BLaER1 treated with 17β-estradiol and CSF1 and Interleukin-3, amounts not matched to agents 10 nM and 100 nM (cell line): ENCODE data around the gene FUT4.

Experiments
- H3K27ac ChIP-seq, 11 experiments: shearing (Covaris generic); formaldehyde crosslinking; 2 replicates each; pipeline ENCODE4 v1.8.1; 2022
- H3K27me3 ChIP-seq, 11 experiments: shearing (Covaris generic); formaldehyde crosslinking; 2 replicates each; pipeline ENCODE4 v1.8.1; 2022
- H3K36me3 ChIP-seq, 11 experiments: shearing (Covaris generic); formaldehyde crosslinking; 2 replicates each; pipeline ENCODE4 v1.8.1; 2022
- H3K4me1 ChIP-seq, 10 experiments: shearing (Covaris generic); formaldehyde crosslinking; 2 replicates each; pipeline ENCODE4 v1.8.1; 2022
- H3K4me2 ChIP-seq, 11 experiments: shearing (Covaris generic); formaldehyde crosslinking; 2 replicates each; pipeline ENCODE4 v1.8.1; 2022
- H3K4me3 ChIP-seq, 10 experiments: shearing (Covaris generic); formaldehyde crosslinking; 2 replicates each; pipeline ENCODE4 v1.8.1; 2022
- H3K9ac ChIP-seq, 11 experiments: shearing (Covaris generic); formaldehyde crosslinking; 2 replicates each; pipeline ENCODE4 v1.8.1; 2022
- H3K9me3 ChIP-seq, 11 experiments: shearing (Covaris generic); formaldehyde crosslinking; replicated peaks in 1 of 11; 2 replicates each; pipeline ENCODE4 v1.8.1; 2022
- H4K20me1 ChIP-seq, 11 experiments: shearing (Covaris generic); formaldehyde crosslinking; 2 replicates each; pipeline ENCODE4 v1.8.1; 2022
- Cebpa-rat ChIP-seq, 11 experiments: shearing (Covaris generic); IDR thresholded peaks; 2 replicates each; pipeline ENCODE4 v1.8.1; 2022

The FUT4 gene

DNA sequence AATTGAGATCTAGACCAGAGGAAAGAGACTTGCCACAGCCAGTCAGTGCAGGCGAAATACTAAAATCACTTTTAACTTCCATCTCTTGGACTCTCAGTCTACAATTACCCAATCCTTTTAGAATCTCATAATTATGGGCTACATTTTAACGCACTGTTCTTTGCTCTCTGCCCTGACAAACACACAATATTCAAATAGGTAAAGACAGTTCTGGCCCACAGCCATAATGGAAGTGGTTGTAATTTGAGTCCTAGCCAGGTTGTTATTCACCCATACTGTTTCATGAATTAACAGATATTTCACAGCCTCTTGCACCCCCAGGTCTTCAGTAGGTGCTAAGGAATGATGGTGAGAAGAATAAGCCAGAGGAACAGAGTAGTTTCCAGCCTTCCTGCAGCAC is 30.6 kb upstream of the FUT4 start:
- TF ChIP-seq Cebpa-rat (IDR thresholded peaks at IDR 0.05) = no peak
- peaks cover 0 to 17% (median 10%) of the 10 kb centered on the region in 10 experiments; a peak in 15 of 20 replicates for H3K4me1 ChIP-seq
- no peaks in the 10 kb centered on the region; a peak in 1 of 22 replicates for H3K9me3 ChIP-seq
- H3K4me2 ChIP-seq = peak overlapping the region; percentile 83 to 96 (median 88); a peak in 18 of 22 replicates
- H3K4me3 ChIP-seq = no peak overlapping the region
- H3K9ac ChIP-seq = no peak overlapping the region
- no peaks in the 10 kb centered on the region for H4K20me1 ChIP-seq
- peaks cover 9 to 22% (median 19%) of the 10 kb centered on the region in 11 experiments; a peak in 21 of 22 replicates for H3K27me3 ChIP-seq
- H3K36me3 ChIP-seq = no peaks in the 10 kb centered on the region
- no peak overlapping the region for H3K27ac ChIP-seq

- H3K36me3 ChIP-seq = no peaks in the 10 kb centered on the region
- TF ChIP-seq Cebpa-rat (IDR thresholded peaks at IDR 0.05) = no peak
- H3K27me3 ChIP-seq = peaks cover 9 to 22% (median 19%) of the 10 kb centered on the region in 11 experiments; a peak in 21 of 22 replicates
- H3K4me2 ChIP-seq = no peak overlapping the region
- H4K20me1 ChIP-seq = no peaks in the 10 kb centered on the region
- no peaks in the 10 kb centered on the region; a peak in 1 of 22 replicates for H3K9me3 ChIP-seq
- H3K4me3 ChIP-seq = no peak overlapping the region
- no peak overlapping the region for H3K9ac ChIP-seq
- H3K27ac ChIP-seq = no peak overlapping the region
- peaks cover 5 to 22% (median 11%) of the 10 kb centered on the region in 10 experiments; a peak in 18 of 20 replicates for H3K4me1 ChIP-seq
Observed at GRCh38 chr11:94515398-94515797, 28.3 kb upstream of the FUT4 start.

DNA sequence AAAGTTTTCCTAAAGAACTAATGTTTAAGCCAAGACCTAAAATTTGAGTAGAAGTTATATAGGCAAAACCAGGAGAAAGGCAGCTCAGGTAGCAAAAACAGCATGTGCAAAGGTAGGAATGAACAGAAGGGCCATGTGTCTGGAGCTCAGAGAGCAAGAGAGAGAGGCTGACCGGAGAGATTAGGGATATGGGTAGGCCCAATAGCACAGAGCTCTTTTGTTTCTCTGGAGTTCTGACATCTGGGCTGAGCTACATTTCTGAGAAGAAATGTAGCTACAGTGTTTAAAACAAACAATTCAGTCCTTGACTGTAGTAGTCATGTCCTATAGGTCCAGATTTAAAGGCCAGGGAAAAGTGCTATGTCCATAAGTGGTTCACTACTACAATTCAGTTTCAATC is 27.0 kb upstream of the FUT4 start:
- Histone ChIP-seq H3K4me2 (no peak overlapping the region), H4K20me1 (no peaks in the 10 kb centered on the region), H3K27me3 (peaks cover 9 to 21% (median 17%) of the 10 kb centered on the region in 11 experiments; a peak in 21 of 22 replicates), H3K4me3 (no peak overlapping the region), H3K36me3 (no peaks in the 10 kb centered on the region), H3K27ac (no peak overlapping the region), H3K9me3 (no peaks in the 10 kb centered on the region), H3K4me1 (peaks cover 5 to 22% (median 11%) of the 10 kb centered on the region in 10 experiments; a peak in 18 of 20 replicates), H3K9ac (no peak overlapping the region)
- TF ChIP-seq Cebpa-rat (IDR thresholded peaks at IDR 0.05) = no peak

DNA sequence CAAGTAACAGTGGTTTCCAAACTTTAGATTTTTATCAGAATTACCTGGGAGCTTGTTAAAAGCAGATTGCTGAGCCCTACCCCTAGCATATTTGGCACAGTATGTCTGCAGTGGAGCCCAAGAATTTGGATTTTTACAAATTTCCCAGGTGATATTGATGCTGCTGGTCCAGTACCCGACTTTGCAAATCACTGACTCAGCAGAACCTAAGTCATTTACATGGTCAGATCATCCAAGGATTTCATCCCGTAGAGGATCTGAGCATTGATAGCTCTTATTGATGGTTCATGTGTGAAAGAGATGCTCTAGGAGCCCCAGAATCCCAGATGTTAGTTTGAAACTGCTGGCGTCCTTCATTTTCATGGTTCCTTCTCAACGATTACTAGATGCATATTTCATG is 25.4 kb upstream of the FUT4 start:
- H3K9me3 ChIP-seq = no peaks in the 10 kb centered on the region

DNA sequence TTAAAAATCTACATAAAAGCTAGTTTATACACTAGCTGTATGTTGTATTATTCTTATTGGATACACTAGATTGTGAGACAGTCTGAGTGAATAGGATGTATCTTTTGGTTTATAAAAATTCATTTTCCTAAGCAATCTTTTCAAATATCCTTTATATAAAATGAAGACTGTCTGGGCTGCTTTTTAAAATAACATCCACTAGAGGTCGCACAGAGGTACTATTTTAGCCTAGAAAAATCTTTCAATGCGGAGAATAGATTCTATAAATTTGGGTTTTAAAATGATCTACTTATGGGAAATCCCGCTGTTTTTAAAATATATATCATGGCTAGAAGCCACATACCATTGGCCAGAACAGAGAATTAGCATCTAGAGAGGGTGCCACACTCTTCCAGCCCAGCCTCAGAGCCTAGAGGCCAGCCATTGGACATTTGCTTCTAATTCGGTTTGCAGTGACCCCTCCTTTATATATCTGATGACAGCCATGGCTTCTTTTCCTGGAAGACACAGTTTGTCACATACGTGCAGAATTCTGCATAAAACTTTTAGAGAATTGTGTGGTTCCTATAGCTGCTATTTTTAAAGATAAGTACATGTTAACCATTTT is 24.1 kb upstream of the FUT4 start:
- Histone ChIP-seq H3K27me3 (no peaks in the 10 kb centered on the region), H3K4me1 (peaks cover 0 to 7% (median 0%) of the 10 kb centered on the region in 10 experiments; a peak in 4 of 20 replicates), H3K4me3 (no peak overlapping the region), H3K27ac (no peak overlapping the region), H3K9ac (no peak overlapping the region), H4K20me1 (no peaks in the 10 kb centered on the region), H3K36me3 (no peaks in the 10 kb centered on the region), H3K9me3 (no peaks in the 10 kb centered on the region), H3K4me2 (peak overlapping the region in 3 of 11 experiments; percentile 23 to 51 (median 36); a peak in 4 of 22 replicates)
- TF ChIP-seq Cebpa-rat (IDR thresholded peaks at IDR 0.05) = no peak

More for the DNA sequence above, 25.4 kb upstream of the FUT4 start:
- H3K4me1 ChIP-seq = peaks cover 0 to 7% (median 2%) of the 10 kb centered on the region in 10 experiments; a peak in 12 of 20 replicates
- H3K4me2 ChIP-seq = no peak overlapping the region
- peaks cover 0 to 5% (median 2%) of the 10 kb centered on the region in 11 experiments; a peak in 6 of 22 replicates for H3K27me3 ChIP-seq
- no peaks in the 10 kb centered on the region for H4K20me1 ChIP-seq
- no peaks in the 10 kb centered on the region for H3K36me3 ChIP-seq
- no peak overlapping the region for H3K4me3 ChIP-seq
- H3K9ac ChIP-seq = no peak overlapping the region
- H3K27ac ChIP-seq = no peak overlapping the region
- TF ChIP-seq Cebpa-rat (IDR thresholded peaks at IDR 0.05) = no peak

DNA sequence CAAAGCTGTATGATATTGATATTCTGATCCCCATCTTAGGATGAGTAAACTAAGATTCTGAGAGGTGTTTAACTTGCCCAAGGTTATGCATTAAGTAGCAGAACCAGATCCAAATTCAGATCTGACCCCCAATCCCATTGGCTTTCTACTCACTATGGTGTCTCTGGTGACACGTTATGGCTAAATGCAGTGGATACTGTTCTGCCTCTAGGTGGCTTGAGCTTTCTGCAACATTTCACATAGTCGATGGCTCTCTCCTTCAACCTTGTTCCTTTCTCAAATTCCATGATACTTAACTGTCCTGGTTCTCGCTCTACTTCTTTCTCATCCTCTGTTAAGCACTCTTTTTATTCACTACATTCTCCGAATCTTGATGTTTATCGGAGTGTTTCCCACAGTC is 22.0 kb upstream of the FUT4 start:
- no peak for TF ChIP-seq Cebpa-rat (IDR thresholded peaks at IDR 0.05)
- H3K4me3 ChIP-seq = no peak overlapping the region
- no peak overlapping the region for H3K4me2 ChIP-seq
- no peak overlapping the region for H3K9ac ChIP-seq
- no peak overlapping the region for H3K27ac ChIP-seq
- H4K20me1 ChIP-seq = no peaks in the 10 kb centered on the region
- no peaks in the 10 kb centered on the region for H3K9me3 ChIP-seq
- H3K4me1 ChIP-seq = peaks cover 0 to 18% (median 5%) of the 10 kb centered on the region in 10 experiments; a peak in 9 of 20 replicates
- H3K36me3 ChIP-seq = no peaks in the 10 kb centered on the region
- H3K27me3 ChIP-seq = no peaks in the 10 kb centered on the region

DNA sequence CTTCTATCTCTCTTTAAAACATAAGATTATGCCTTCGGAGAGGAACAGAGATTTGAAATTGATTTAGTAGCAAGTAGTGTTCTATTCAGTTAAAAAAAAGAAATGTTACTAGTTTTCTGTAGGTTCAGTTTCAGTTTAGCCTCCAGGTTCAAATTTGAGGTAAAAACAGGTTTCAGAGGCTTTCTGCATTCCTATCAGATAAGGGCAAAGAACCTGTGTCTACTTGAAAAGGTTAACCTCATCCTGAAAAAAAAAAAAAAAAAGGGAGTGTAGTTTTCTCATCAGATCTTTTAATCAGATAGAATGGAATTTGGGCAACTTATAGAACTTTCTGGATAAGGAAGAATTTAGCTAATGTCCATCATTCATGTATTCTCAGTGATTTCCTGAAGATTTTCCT is 19.4 kb upstream of the FUT4 start:
- no peaks in the 10 kb centered on the region for H3K36me3 ChIP-seq
- H3K4me1 ChIP-seq = peaks cover 0 to 23% (median 5%) of the 10 kb centered on the region in 10 experiments; a peak in 9 of 20 replicates
- no peaks in the 10 kb centered on the region for H3K9me3 ChIP-seq
- no peak for TF ChIP-seq Cebpa-rat (IDR thresholded peaks at IDR 0.05)
- H4K20me1 ChIP-seq = no peaks in the 10 kb centered on the region
- no peak overlapping the region for H3K9ac ChIP-seq
- H3K4me3 ChIP-seq = no peak overlapping the region
- H3K27ac ChIP-seq = no peak overlapping the region
- no peaks in the 10 kb centered on the region for H3K27me3 ChIP-seq
- H3K4me2 ChIP-seq = no peak overlapping the region

GRCh38 chr11:94525546-94526324 is 18.0 kb upstream of the FUT4 start:
- Histone ChIP-seq H3K4me1 (peaks cover 0 to 17% (median 5%) of the 10 kb centered on the region in 10 experiments; a peak in 9 of 20 replicates), H4K20me1 (no peaks in the 10 kb centered on the region), H3K9me3 (no peaks in the 10 kb centered on the region), H3K36me3 (no peaks in the 10 kb centered on the region), H3K4me2 (peak overlapping the region in 4 of 11 experiments; percentile 42 to 48 (median 45); a peak in 5 of 22 replicates), H3K4me3 (no peak overlapping the region), H3K27ac (no peak overlapping the region), H3K27me3 (no peaks in the 10 kb centered on the region), H3K9ac (no peak overlapping the region)
- TF ChIP-seq Cebpa-rat (IDR thresholded peaks at IDR 0.05) = no peak

- no peak overlapping the region for H3K27ac ChIP-seq
- no peaks in the 10 kb centered on the region for H3K36me3 ChIP-seq
- peak overlapping the region in 5 of 11 experiments; percentile 12 to 48 (median 44); a peak in 9 of 22 replicates for H3K4me2 ChIP-seq
- H3K4me1 ChIP-seq = peaks cover 0 to 17% (median 5%) of the 10 kb centered on the region in 10 experiments; a peak in 9 of 20 replicates
- no peaks in the 10 kb centered on the region for H4K20me1 ChIP-seq
- H3K4me3 ChIP-seq = no peak overlapping the region
- no peaks in the 10 kb centered on the region for H3K27me3 ChIP-seq
- TF ChIP-seq Cebpa-rat (IDR thresholded peaks at IDR 0.05) = peak in 9 of 11 experiments; percentile 17 to 73 (median 44); a peak in 9 of 22 replicates
- H3K9ac ChIP-seq = no peak overlapping the region
- H3K9me3 ChIP-seq = no peaks in the 10 kb centered on the region
Observed at GRCh38 chr11:94526645-94527438, 16.9 kb upstream of the FUT4 start.
